ENCODE measurements around the gene C13orf46.
A peak's percentile ranks its signal among the peaks of the same experiment; 100 is the strongest.
"Not testable (repeated sequence)": the region's sequence is repeated elsewhere in the genome, so short reads cannot be mapped to it uniquely, and the experiment has no call there.

C13orf46 gene

DNA sequence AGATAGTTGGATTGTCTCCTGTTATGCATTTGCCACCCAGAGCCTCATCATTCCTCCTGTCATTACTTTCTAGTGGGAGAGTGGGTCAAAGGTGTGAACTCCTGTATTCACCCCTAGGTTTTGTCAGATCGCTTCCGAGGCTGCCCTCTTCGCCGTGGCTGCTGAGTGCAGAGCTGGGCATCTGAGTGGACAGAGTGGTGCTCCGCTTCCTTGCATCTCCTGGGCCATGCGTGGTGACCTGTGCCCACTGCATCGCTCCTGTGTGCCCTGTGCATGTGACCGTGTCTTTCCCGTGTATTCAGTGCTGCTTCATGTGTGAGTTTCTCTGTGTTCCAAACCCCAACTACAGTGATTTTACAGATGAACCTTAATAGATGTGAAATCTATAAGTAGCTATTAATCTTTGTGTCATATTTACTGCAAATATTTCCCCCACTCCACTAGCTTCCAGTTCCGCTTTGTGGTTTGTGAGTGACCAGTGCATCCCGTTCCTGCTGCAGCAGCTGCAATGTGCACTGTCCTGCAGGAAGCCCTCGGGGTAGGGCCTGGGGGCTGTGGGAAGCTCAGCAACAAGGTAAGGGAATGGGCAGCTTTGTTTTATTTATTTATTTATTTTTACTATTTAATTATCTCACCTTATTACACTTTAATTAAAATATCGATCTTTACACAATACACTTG is 53.1 kb downstream of the C13orf46 start:
- peak; percentile 33 for DNase-seq

DNA sequence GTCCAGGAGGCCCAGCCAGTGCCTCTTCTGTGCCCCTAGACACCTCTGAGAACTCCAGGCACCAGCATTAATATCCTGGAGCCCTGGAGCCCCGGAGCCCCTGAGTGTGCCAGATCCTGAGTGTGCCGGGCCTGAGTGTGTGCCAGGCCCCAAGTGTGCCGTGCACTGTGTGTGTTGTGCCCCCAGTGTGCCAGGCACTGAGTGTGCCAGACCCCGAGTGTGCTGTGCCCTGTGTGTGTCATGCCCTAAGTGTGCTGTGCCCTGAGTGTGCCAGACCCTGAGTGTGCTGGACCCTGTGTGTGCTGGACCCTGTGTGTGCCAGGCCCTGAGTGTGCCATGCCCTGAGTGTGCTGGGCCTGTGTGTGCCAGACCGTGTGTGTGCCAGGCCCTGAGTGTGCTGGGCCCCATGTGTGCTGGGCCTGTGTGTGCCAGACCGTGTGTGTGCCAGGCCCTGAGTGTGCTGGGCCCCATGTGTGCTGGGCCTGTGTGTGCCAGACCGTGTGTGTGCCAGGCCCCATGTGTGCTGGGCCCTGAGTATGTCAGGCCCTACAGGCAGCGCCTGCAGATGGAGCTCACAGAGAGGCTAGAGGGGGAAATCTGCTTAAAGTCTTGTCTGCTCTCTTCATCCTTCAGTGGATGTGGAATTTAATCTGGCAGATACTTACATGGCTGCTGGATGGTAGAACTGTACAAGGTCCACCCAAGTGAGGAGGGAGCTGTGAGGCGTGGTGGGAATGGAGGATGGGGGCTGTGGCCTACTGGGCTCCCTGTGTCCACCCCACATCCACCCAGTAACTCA is 53.9 kb downstream of the C13orf46 start:
- DNase-seq: peak; percentile 52

DNA sequence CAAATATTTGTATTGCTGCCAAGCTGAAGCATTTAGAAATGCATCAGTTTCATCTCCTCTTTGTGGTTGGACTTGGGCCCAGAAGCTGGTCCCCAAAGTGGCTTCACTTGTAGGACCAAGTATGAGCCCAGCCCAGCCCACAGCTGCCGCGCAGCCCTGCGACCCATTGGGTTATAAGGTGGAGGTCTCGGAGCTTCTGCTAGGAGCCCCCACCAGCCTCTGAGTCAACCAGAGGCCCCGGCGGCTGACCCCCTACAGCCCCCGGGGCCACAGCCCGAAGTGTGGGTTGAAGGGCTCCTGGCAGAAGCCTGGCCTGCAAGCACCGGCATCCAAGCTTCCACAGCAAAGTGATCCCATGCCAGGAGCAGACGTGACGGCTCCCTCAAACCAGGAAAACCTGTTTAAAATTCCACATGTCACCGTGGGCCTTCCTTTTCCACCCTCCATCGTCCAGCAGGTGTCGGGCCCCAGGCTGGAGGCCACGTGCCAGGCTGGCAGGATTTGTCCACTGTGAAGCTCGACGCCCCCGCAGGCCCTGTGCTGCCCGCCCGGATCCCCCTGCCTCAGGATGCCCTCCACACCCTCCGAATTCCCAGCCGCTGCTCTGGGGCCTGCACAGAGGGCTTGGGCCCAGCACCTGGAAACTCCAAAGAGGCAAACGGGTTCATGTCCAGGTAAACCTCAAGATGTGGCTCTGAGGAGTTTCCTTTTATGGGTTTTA is 54.7 kb downstream of the C13orf46 start:
- DNase-seq: peak; percentile 47

GRCh38 chr13:113918580-113918979 is 55.3 kb downstream of the C13orf46 start:
- DNase-seq: peak; percentile 30

DNA sequence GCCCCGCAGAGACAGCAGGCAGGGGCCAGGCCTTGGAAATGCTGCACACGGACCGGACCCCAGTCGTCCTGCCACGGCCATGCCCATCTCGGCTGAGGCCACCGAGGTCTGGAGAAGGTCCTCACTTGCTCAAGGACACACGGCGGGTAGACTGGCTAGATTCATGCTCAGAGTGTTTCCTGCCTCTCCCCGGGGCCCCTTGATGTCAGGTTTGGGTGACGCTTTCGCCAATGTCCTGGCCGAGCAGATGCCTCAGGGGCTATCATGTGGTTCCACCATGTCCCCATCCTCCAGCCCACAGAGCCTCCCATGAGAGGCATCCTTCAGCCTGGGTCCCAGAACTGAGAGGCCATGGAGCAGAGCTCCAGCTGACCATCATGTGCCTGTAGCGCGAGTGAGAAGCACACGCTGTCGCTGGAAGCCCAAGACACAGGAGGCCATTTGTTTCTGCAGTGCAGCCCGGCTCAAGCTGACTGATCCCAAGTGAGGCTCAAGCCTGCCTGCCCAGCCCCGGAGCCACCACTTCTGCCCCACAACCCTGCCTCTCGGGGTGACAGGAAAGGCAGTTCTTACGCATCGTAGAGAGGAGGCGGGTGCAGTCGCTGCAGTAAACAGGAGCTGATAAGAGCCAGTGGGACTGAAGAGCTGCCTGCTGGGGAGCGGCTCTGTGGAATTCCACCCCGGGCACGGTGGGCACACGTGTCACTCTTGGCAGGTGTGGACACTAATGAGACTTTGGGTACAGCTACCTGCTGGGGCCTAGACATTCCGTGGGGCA is 56.1 kb downstream of the C13orf46 start:
- peak; percentile 54 for DNase-seq

- DNase-seq: peak; percentile 47
Measured at GRCh38 chr13:113917096-113917495, 56.8 kb downstream of the C13orf46 start.

DNA sequence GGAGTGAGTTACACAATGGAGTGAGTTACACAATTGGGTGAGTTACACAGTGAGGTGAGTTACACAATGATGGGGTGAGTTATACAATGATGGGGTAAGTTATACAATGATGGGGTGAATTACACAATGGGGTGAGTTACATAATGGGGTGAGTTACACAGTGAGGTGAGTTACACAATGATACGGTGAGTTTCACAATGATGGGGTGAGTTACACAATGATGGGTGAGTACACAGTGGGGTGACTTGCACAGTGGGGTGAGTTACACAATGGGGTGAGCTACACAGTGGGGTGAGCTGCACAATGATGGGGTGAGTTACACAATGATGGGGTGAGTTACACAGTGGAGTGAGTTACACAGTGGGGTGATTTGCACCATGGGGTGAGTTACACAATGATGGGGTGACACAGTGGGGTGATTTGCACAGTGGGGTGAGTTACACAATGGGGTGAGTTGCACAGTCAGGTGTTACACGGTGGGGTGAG is 57.5 kb downstream of the C13orf46 start:
- DNase-seq: no peak

DNA sequence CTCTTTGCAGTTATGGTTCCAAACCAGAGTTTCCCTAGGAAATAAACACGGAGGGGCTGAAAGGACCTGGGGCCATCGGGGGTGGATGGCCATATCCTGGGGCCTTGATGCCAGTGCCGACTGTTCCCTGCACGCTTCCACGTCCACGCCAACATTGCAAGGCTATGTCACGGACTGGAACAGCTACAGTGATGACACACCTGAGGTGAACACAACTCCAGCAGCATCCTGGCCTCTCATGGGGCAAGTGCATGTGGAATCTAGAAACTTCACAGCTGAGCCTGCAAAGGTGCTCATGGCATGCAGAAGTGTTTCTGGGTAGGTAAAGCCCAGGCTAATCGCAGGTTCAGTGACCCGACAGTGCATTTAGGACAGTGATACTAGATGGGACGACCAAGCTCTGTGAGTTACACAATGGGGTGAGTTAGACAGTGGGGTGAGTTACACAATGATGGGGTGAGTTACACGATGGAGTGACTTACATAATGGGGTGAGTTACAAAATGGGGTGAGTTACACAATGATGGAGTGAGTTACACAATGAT is 58.0 kb downstream of the C13orf46 start:
- DNase-seq: peak; percentile 47

DNA sequence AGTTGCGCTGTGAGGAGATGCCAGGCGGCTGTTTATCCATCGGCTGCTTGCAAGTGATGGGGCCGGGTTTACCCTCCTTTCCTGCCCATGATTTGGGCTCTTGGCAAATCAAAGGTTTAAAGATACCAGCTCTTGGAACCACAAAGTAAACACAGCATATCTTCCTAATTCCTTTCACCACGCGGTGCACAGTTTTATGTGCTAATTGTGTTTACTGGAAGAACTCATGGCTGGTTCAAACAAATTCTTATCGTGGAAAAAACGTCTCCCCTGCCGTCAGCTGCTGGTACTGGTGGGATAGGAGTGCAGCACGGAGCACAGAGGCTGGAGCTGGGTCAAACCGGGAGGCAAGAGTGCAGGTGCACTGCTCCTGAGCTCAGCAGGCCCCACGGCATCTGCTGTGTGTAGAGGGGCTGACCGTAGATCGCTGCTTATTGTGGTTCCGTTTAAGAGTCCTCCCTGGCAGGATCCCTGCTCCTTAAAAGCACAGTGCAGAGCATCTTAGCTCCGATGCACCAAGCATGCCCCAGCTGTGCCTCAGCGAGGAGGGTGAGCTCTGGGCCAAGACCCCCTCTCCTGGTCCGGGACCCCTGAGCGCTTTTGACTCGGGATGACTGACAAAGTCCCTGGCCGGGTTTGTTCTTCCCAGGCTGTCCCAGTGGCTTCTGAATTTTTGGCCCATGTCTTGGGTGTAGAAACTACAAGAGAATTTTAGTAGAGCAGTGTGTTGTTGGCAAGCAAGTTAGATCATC is 58.7 kb downstream of the C13orf46 start:
- peak; percentile 47 for DNase-seq

DNA sequence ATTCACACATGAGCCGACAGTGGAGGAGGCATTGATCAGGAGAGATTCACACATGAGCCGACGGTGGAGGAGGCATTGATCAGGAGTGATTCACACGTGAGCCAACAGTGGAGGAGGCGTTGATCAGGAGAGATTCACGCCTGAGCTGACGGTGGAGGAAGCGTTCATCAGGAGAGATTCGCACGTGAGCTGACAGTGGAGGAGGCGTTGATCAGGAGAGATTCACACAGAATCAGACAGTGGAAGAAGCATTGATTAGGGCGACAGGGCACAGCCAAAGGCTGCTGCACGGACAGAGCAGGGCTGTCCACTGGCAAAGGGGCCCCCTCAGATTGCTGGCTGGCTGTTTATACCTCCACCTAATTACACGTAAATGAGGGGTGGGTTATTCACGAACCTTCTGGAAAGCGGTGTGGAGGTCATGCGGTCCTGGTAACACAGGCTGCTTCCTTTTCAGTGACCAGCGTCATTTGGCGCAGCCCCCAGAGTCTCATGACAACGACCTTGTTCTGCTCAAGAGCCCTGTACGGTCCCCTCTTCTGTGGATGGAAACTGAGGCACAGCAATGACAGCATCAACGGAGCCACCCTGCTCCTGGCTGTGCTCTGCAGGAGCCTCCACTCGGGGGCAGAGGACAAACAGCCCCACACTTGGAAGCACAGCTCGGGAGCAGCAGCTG is 59.4 kb downstream of the C13orf46 start:
- DNase-seq: no peak

GRCh38 chr13:113913838-113914237 is 60.0 kb downstream of the C13orf46 start:
- peak; percentile 52 for DNase-seq

GRCh38 chr13:113913408-113913807 is 60.5 kb downstream of the C13orf46 start:
- DNase-seq: not testable (repeated sequence)

DNA sequence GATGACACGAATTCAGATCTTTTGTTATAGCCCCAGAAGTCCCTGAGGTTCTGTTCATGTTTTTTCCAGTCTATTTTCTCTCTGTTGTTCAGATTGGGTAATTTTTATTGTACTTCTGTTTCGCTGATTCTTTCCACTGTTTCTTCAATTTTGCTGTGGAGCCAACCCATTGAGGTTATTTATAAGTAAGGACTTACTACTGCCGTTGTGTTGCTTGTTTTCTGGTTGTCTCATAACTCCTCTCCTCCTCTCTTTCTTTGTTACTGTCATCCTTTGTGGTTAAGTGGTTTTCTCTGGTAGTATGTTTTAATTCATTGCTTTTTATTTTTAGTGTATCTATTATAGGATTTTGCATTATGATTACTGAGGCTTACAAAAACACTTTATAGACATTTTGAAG is 61.3 kb downstream of the C13orf46 start:
- no peak for DNase-seq

DNA sequence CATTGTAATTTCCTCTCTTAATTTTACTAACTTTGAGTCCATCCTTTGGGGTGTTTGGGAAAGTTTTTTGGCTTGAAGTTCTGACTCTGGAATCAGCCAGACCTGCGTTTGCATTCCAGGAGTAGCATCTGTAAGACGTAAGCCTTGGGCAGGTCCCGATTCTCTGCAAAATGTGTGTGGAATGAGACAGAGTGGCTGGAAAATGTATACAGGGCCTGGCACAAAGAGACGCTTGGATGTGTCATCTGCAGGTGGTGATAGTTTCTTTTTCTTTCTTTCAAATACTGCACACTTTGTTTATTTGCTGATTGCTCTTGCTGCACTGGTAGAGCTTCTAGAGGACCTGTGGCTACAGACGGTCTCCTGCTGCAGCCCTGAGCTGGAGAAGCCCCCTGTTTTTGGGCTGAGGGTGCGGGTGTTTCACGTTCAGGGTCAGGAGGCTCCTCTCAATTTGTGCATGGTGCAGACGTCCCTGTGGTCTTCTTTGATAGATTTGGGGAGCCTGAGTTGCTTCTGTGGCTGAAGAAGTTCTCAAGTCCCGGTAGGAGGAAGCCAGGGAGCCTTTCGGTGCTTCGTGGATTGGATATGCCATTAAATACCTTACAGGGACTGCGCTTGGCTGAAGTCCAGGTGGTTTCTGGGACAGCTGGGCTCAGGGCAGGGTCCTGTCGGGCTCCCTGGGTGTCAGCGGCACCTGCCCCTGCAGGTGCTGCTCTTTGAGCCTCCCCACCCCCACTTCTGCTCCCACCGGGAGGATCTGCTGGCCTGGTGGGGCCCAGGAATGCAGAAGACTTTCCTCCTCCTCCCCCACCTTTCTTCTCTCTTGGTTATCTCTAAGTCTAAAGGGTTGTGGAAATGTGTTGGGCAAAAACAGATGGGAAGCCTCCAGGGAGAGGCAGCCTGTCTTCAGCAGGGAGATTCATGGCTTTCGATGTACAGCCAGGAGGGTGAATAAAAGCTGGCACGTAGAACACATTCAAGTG is 66.0 kb downstream of the C13orf46 start:
- no peak for DNase-seq

DNA sequence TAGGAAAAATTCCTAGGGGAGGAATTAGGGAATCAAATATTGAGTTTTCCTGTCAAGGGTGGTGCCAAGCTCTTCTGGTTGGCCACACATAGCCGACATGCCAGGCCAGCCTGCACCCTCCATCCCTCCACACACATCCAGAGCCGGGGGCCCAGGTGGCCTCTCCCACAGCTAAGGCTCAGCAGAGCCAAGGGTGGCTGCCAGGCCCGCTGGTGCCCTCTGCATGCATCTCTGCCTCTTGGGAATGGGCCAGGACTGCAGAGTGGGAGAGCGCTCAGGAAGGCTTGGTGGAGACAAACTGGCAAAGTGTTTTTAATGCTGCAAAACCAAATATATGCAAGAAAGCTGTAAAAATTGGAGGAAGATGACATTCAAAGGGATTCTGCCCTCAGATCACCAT is 67.3 kb downstream of the C13orf46 start:
- no peak for DNase-seq

GRCh38 chr13:113905942-113906341 is 67.9 kb downstream of the C13orf46 start:
- DNase-seq: no peak

- DNase-seq: no peak
Measured at GRCh38 chr13:113905018-113905417, 68.9 kb downstream of the C13orf46 start.

- DNase-seq: no peak
Measured at GRCh38 chr13:113904411-113904810, 69.5 kb downstream of the C13orf46 start.

GRCh38 chr13:113903912-113904311 is 70.0 kb downstream of the C13orf46 start:
- DNase-seq: no peak

Data from activated effector memory CD4-positive, alpha-beta T cell treated with anti-CD3 and anti-CD28 coated beads, Interleukin-2, amount 50 U/mL, for 16 hours (primary cell).